Measurements from ENCODE around the gene ADISSP.

GRCh38 chr20:3751675-3752385, 15.7 kb downstream of the ADISSP start:
- TF ChIP-seq CTCF (IDR thresholded peaks at IDR 0.05 in 4 of 5, conservative IDR thresholded peaks at IDR 0.05 in 1 of 5) (no peak), POLR2A (IDR thresholded peaks at IDR 0.05) (no peak)
